Measurements from ENCODE around the gene KRT6C. TPM values are rescaled to one million over a fixed set of nuclear protein-coding genes. Genes with fewer than 3 reads are reported as not detected.

The KRT6C gene
- total RNA-seq, 2 experiments from 2014 or later: not detected

DNA sequence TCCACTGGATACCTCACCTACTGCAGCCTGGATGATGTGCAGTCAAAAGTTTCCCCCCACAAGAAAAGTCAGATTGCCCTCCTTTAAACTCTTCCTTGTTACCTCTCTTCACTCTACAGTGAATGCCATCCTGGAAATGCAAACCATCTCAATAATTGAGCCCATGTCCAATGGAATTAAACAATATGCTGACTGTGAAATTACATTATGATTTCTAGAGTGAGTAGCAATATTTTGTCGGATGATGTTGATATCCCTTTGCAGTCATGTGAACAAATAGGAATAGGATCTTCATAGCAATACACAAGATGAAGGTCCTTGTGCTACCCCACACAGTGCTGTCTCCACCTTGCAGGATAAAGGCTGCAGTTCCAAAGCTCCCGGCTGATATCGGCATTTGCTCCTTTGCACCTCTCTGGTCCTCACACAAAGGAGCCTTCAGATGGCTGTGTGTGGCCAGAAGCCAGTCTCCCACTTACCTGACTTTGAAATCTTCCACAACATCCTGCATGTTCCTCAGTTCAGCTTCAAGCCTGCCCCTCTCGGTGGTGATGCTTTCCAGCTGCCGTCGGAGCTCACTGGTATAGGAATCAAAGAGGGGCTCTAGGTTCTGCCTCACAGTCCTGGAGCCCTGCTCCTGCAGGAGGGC is 40.9 kb downstream of the KRT6C start:
- Mint-ChIP-seq H3K36me3 (no peaks in the 10 kb centered on the region), H3K9me3 (no peaks in the 10 kb centered on the region), H3K27ac (no peak overlapping the region), H3K4me1 (no peaks in the 10 kb centered on the region), H3K27me3 (peaks cover 18% of the 10 kb centered on the region), H3K4me3 (no peak overlapping the region)
- DNase-seq (no peak), ATAC-seq (ENCODE audit: low read depth) (no peak)
- POLR2A ChIA-PET: no interaction called here

DNA sequence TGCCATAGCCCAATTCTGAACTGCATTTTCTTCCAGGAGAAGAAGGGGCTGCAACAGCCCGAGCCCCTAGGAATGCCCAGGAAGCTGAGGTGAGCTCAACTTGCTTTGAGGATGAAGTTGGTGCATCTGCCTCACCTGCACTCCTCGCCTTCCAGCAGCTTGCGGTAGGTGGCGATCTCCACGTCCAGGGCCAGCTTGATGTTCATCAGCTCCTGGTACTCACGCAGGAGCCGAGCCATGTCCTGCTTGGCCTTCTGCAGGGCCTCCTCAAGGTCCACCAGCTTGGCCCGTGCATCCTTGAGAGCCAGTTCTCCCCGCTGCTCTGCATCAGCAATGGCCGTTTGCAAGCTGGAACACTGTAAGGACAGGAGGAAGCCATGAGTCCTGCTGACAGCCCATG is 45.5 kb downstream of the KRT6C start:
- Mint-ChIP-seq H3K27me3 (peaks cover 20% of the 10 kb centered on the region), H3K27ac (no peak overlapping the region), H3K4me3 (no peak overlapping the region), H3K9me3 (no peaks in the 10 kb centered on the region), H3K4me1 (no peaks in the 10 kb centered on the region), H3K36me3 (no peaks in the 10 kb centered on the region)
- ATAC-seq (ENCODE audit: low read depth) (no peak), DNase-seq (no peak)
- POLR2A ChIA-PET: no interaction called here

DNA sequence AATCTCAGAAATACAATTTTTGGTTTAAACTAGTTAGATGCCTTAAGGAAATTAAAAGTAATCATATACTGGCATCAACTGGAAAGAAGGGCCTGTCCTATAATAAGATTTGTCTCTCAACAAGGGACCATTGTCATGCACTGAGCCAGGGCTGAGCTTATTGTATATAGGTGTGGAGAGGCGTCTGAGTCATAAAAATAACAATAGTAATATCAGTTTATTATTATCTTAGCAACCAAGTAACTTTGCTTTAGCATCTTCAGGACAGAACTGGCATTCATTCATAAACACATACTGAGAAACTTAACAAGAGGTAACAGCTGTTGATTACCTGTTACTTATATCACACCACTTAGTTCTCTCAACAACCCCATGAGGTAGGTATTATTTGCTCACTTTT is 46.5 kb downstream of the KRT6C start:
- H3K4me3 Mint-ChIP-seq: no peak overlapping the region
- POLR2A ChIA-PET: no interaction called here
- DNase-seq: no peak
- H3K9me3 Mint-ChIP-seq: no peaks in the 10 kb centered on the region
- H3K27ac Mint-ChIP-seq: no peak overlapping the region
- no peaks in the 10 kb centered on the region for H3K36me3 Mint-ChIP-seq
- H3K4me1 Mint-ChIP-seq: no peaks in the 10 kb centered on the region
- ATAC-seq (ENCODE audit: low read depth): no peak
- H3K27me3 Mint-ChIP-seq: peaks cover 19% of the 10 kb centered on the region

DNA sequence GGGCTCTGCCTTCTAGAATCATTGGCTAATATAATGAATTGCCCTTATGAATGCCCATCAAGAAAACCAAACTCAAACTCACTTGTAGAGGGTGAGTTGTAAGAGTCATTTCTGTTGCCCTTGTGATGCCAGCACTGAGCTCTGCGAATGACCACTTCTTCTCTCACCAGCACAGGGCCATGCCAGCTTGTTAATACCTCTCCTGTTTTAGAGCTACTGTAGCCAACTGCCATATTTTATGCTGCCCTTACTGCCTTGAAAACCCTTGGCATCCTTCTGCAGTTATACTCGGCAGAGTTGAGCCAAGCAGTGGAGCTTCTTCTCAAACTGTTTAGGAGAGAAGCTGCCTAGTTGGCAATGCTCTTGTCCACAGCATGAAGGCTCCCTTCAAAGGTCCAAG is 47.6 kb downstream of the KRT6C start:
- H3K27me3 Mint-ChIP-seq: peaks cover 22% of the 10 kb centered on the region
- H3K4me1 Mint-ChIP-seq: no peaks in the 10 kb centered on the region
- ATAC-seq (ENCODE audit: low read depth): no peak

DNA sequence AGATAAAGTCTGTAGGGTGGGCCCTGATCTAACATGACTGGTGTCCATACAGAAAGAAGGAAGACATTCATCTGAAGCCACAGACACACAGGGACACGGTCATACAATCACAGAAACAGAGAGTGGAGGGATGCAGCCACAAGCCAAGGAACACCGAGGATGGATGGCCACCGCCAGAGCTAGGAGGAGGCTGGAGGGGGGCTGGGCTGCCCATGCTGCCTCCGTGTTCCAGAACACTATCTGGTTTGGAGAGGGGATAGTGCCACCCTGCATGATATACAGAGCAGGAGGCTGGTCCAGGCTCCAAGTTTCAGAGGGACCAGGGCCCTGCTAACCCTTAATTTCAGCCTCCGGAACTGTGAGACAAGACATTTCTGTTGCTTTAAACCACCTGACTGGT is 48.1 kb downstream of the KRT6C start:
- Mint-ChIP-seq H3K27me3 (peaks cover 20% of the 10 kb centered on the region), H3K4me3 (no peak overlapping the region), H3K27ac (no peak overlapping the region), H3K4me1 (no peaks in the 10 kb centered on the region), H3K9me3 (no peaks in the 10 kb centered on the region), H3K36me3 (no peaks in the 10 kb centered on the region)
- no peak for ATAC-seq (ENCODE audit: low read depth)
- POLR2A ChIA-PET: no interaction called here
- DNase-seq: no peak

More for the DNA sequence above, 47.6 kb downstream of the KRT6C start:
- no peak for DNase-seq
- POLR2A ChIA-PET: no interaction called here
- Mint-ChIP-seq H3K9me3 (no peaks in the 10 kb centered on the region), H3K4me3 (no peak overlapping the region), H3K27ac (no peak overlapping the region), H3K36me3 (no peaks in the 10 kb centered on the region)

DNA sequence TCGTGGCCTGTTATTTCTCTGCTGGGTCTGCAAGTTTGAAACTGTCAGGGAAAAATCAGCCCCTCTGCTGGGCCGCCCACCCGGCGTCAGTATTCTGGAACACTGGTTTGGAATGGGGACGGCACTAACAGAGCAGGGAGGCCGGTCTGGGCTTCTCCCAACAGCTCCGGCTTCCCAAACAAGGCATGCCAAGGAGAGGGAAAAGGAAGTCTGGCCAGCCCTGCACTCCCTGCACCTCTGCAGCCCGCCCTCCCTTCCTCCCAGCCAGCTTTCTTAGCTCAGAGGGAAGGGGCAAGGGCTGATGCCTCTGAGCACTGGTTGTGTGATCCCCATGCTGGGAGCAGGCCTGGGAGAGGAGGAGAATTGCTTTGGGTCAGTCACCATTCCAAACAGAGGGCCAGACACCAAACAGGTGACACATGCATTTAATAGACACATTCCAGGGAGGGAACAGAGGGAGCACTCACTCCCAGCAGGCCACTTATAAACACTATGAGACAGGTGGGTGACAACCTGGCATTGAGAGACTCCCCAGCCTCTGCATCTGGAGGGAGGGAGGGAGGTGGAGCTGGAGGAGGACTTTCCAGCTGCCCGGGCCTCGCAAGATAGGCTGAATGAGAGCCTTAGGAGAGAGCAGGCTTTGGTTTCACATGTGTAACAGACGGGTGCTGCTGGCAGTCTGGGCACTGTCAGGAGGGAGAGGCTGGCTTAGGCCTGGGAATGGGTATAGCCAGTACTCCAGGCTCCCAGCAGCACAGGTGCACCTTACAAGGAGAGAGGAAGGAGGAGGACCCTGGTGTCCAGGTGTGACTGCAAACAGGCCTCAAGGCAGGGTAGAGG is 49.7 kb downstream of the KRT6C start:
- Mint-ChIP-seq H3K4me3 (no peak overlapping the region), H3K9me3 (no peaks in the 10 kb centered on the region), H3K36me3 (no peaks in the 10 kb centered on the region), H3K4me1 (no peaks in the 10 kb centered on the region), H3K27me3 (peaks cover 17% of the 10 kb centered on the region), H3K27ac (no peak overlapping the region)
- POLR2A ChIA-PET: interaction anchor here (0.6 kb wide), 1 partner anchor 10 kb away, joined by 5 read pairs; no protein-coding TSS in a partner anchor
- no peak for DNase-seq
- no peak for ATAC-seq (ENCODE audit: low read depth)

DNA sequence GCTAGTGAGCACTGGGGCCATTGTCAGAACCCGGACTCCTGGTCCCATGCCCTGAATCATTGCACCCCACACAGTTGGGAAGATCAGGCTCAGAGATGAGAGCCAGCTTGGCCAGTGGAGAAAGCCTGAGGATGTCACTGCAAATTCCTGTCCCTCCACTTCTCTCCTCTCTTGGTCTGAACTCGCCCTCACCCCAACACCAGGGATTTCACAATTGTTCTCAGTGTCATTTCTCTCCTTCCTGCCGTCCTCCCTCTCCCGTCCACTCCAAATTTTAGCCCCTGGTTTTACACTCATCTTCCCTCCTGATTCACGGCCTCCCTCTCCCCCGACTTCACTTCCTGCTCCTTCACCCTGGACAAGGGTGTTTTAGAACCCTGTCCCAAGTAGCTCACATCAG is 50.6 kb downstream of the KRT6C start:
- Mint-ChIP-seq H3K36me3 (no peaks in the 10 kb centered on the region), H3K9me3 (no peaks in the 10 kb centered on the region)

DNA sequence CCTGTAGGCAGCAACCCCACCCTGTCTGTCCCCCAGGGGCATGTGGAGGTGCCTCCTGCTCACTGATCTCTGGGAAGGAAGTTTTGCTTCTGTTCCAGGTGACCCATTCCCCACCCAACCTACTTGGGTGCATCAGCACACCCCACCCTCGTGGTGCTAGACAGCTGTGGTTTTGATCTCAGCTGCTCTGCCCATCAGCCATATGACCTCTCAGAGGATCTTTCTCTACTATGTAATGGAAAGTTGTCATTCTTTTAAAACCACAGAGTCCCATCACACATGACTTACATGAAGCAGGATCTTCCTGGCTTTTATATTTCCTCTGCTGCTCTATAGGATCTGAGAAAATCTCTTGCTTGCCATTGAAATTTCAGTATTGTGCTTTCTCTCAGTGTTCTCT is 53.9 kb downstream of the KRT6C start:
- H3K4me3 Mint-ChIP-seq: no peak overlapping the region
- H3K36me3 Mint-ChIP-seq: no peaks in the 10 kb centered on the region
- H3K4me1 Mint-ChIP-seq: no peaks in the 10 kb centered on the region
- no peaks in the 10 kb centered on the region for H3K9me3 Mint-ChIP-seq
- POLR2A ChIA-PET: no interaction called here
- H3K27me3 Mint-ChIP-seq: peaks cover 5% of the 10 kb centered on the region
- DNase-seq: no peak
- H3K27ac Mint-ChIP-seq: no peak overlapping the region
- ATAC-seq (ENCODE audit: low read depth): no peak

More for the DNA sequence above, 50.6 kb downstream of the KRT6C start:
- no peak overlapping the region for H3K27ac Mint-ChIP-seq
- ATAC-seq (ENCODE audit: low read depth): no peak
- POLR2A ChIA-PET: no interaction called here
- DNase-seq: no peak
- H3K4me3 Mint-ChIP-seq: no peak overlapping the region
- H3K27me3 Mint-ChIP-seq: peaks cover 10% of the 10 kb centered on the region
- H3K4me1 Mint-ChIP-seq: no peaks in the 10 kb centered on the region

DNA sequence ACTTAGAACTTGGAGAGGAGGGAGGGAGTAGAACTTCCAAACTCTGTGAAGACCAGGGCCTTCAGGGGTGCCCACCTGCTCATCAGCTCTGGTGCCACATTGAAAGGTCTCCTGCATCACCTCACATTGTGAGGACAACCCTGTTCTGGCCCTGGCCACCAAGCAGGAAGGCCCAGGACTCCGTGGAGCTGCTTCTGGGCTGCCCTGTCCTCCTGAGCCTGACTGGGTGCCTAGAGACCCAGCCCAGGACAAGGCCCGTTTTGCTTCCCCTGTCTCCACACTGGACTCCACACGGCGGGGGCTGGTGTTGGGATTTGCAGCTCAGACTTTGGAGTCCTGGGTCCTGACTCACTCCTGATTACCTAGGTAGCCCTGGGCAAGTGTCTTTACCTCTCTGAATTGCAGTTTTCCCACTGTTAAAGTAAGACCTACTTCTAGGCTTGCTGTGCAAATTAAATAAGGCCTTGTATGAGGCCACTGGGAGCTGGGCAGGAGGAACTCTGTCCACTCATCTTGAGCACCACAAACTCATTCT is 55.0 kb downstream of the KRT6C start:
- POLR2A ChIA-PET: no interaction called here
- ATAC-seq (ENCODE audit: low read depth): no peak
- DNase-seq: no peak
- H3K4me3 Mint-ChIP-seq: no peak overlapping the region
- H3K4me1 Mint-ChIP-seq: no peaks in the 10 kb centered on the region
- no peaks in the 10 kb centered on the region for H3K36me3 Mint-ChIP-seq
- H3K27me3 Mint-ChIP-seq: peaks cover 8% of the 10 kb centered on the region
- no peaks in the 10 kb centered on the region for H3K9me3 Mint-ChIP-seq
- H3K27ac Mint-ChIP-seq: no peak overlapping the region

Other genes starting within 250 kb of the KRT6C start
- 1 to 10 TPM; 8.5 to 8.9 TPM for gene KRT7, start 240.6 kb downstream of the KRT6C start, total RNA-seq
- gene KRT86, start 199.2 kb downstream of the KRT6C start, total RNA-seq: under 1 TPM in 1 of 2 experiments, not detected in 1; 0.14 TPM
- gene KRT81, start 182.3 kb downstream of the KRT6C start, total RNA-seq: not detected
- gene KRT83, start 152.4 kb downstream of the KRT6C start, total RNA-seq: not detected
- not detected for gene KRT85, start 106.3 kb downstream of the KRT6C start, total RNA-seq
- not detected for gene KRT84, start 88.2 kb downstream of the KRT6C start, total RNA-seq
- gene KRT82, start 67.5 kb downstream of the KRT6C start, total RNA-seq: not detected
- not detected for gene KRT75, start 39.4 kb downstream of the KRT6C start, total RNA-seq
- not detected for gene KRT6B, start 21.7 kb downstream of the KRT6C start, total RNA-seq
- not detected for gene KRT6A, start 19.5 kb upstream of the KRT6C start, total RNA-seq
- not detected for gene KRT5, start 46.6 kb upstream of the KRT6C start, total RNA-seq
- not detected for gene KRT71, start 79.3 kb upstream of the KRT6C start, total RNA-seq
- not detected for gene KRT74, start 100.0 kb upstream of the KRT6C start, total RNA-seq
- gene KRT72, start 127.7 kb upstream of the KRT6C start, total RNA-seq: under 1 TPM; 0.65 to 0.67 TPM
- under 1 TPM; 0.42 to 0.60 TPM for gene KRT73, start 144.8 kb upstream of the KRT6C start, total RNA-seq
- gene KRT2, start 178.4 kb upstream of the KRT6C start, total RNA-seq: not detected
- gene KRT1, start 206.6 kb upstream of the KRT6C start, total RNA-seq: not detected
- not detected for gene KRT77, start 229.7 kb upstream of the KRT6C start, total RNA-seq